H9 (cell line): ENCODE data around the gene HIPK4. TPM values are rescaled to one million over a fixed set of nuclear protein-coding genes. Genes with fewer than 3 reads are reported as not detected.

Source experiments
- DNase-seq: peaks from one replicate; pipeline ENCODE4 v3.0.0-alpha.2; 2017
- H2AFZ ChIP-seq: one replicate; pipeline ENCODE4 v1.6.1; 2013; ENCODE audit warnings: mild to moderate bottlenecking, low read length, control low read depth, moderate library complexity
- H2AK5ac ChIP-seq: 2 replicates; pipeline ENCODE4 v1.6.1; 2013; ENCODE audit warnings: low read length, control low read depth, mixed read lengths; ENCODE audit not compliant: insufficient read length
- H2BK120ac ChIP-seq: one replicate; pipeline ENCODE4 v1.6.1; 2013; ENCODE audit warnings: low read depth, mild to moderate bottlenecking, low read length, control low read depth, inconsistent platforms; ENCODE audit not compliant: poor library complexity, severe bottlenecking
- H2BK12ac ChIP-seq: 2 replicates; pipeline ENCODE4 v1.6.1; 2013; ENCODE audit warnings: low read length, control low read depth, mixed read lengths, low read depth; ENCODE audit not compliant: insufficient read length
- H2BK15ac ChIP-seq: 2 replicates; pipeline ENCODE4 v1.6.1; 2013; ENCODE audit warnings: low read depth, low read length, control low read depth
- H2BK20ac ChIP-seq: one replicate; pipeline ENCODE4 v1.6.1; 2013; ENCODE audit warnings: low read depth, mild to moderate bottlenecking, low read length, control low read depth, inconsistent platforms; ENCODE audit not compliant: poor library complexity, severe bottlenecking
- H2BK5ac ChIP-seq: 2 replicates; pipeline ENCODE4 v1.6.1; 2013; ENCODE audit warnings: low read length, control low read depth, mixed read lengths; ENCODE audit not compliant: insufficient read length
- H3K14ac ChIP-seq: 2 replicates; pipeline ENCODE4 v1.6.1; 2013; ENCODE audit warnings: low read length, control low read depth; ENCODE audit not compliant: insufficient read depth
- H3K18ac ChIP-seq: 2 replicates; pipeline ENCODE4 v1.6.1; 2013; ENCODE audit warnings: low read depth, mild to moderate bottlenecking, mixed read lengths, low read length, control low read depth; ENCODE audit not compliant: insufficient read length
- H3K23ac ChIP-seq: 2 replicates; pipeline ENCODE4 v1.6.1; 2013; ENCODE audit warnings: low read length, control low read depth, mixed read lengths, low read depth; ENCODE audit not compliant: insufficient read length
- H3K23me2 ChIP-seq: 2 replicates; pipeline ENCODE4 v1.6.1; 2013; ENCODE audit warnings: low read depth, mild to moderate bottlenecking, mixed read lengths, low read length, control low read depth; ENCODE audit not compliant: insufficient read length, poor library complexity, severe bottlenecking
- H3K27ac ChIP-seq: 2 replicates; pipeline ENCODE4 v1.5.1; 2013; ENCODE audit warnings: low read length, control low read depth, mixed read lengths, low read depth; ENCODE audit not compliant: insufficient read length
- H3K27me3 ChIP-seq: 2 replicates; pipeline ENCODE4 v1.6.1; 2013; ENCODE audit warnings: low read length, control low read depth, inconsistent platforms; ENCODE audit not compliant: insufficient read depth
- H3K4ac ChIP-seq: 2 replicates; pipeline ENCODE4 v1.6.1; 2013; ENCODE audit warnings: low read depth, mild to moderate bottlenecking, control low read depth, inconsistent platforms, low read length, moderate library complexity
- H3K4me1 ChIP-seq: 2 replicates; pipeline ENCODE4 v1.6.1; 2013; ENCODE audit warnings: low read length, control low read depth, inconsistent platforms; ENCODE audit not compliant: insufficient read depth
- H3K4me2 ChIP-seq: 2 replicates; pipeline ENCODE4 v1.6.1; 2013; ENCODE audit warnings: low read length, control low read depth, mixed read lengths; ENCODE audit not compliant: insufficient read length, insufficient read depth
- H3K56ac ChIP-seq: 2 replicates; pipeline ENCODE4 v1.6.1; 2013; ENCODE audit warnings: low read depth, mild to moderate bottlenecking, mixed read lengths, low read length, control low read depth; ENCODE audit not compliant: insufficient read length
- H3K79me1 ChIP-seq: 2 replicates; pipeline ENCODE4 v1.6.1; 2013; ENCODE audit warnings: low read depth, mild to moderate bottlenecking, moderate library complexity, low read length, control low read depth, inconsistent platforms; ENCODE audit not compliant: insufficient read depth, poor library complexity, severe bottlenecking
- H3K79me2 ChIP-seq: 2 replicates; pipeline ENCODE4 v1.6.1; 2013; ENCODE audit warnings: low read length, control low read depth, inconsistent platforms; ENCODE audit not compliant: insufficient read depth
- H3K9ac ChIP-seq: 2 replicates; pipeline ENCODE4 v1.6.1; 2013; ENCODE audit warnings: low read length, control low read depth, mixed read lengths; ENCODE audit not compliant: insufficient read length; ENCODE audit errors: extremely low read depth
- H3K9me3 ChIP-seq: one replicate; pipeline ENCODE4 v1.6.1; 2013; ENCODE audit warnings: low read depth, low read length, inconsistent platforms; ENCODE audit not compliant: control insufficient read depth
- H3T11ph ChIP-seq: one replicate; pipeline ENCODE4 v1.6.1; 2013; ENCODE audit warnings: mild to moderate bottlenecking, low read length, control low read depth, inconsistent platforms
- H4K20me1 ChIP-seq: one replicate; pipeline ENCODE4 v1.6.1; 2013; ENCODE audit not compliant: control insufficient read depth, insufficient read length, insufficient read depth
- H4K5ac ChIP-seq: 2 replicates; pipeline ENCODE4 v1.6.1; 2013; ENCODE audit warnings: low read depth, mild to moderate bottlenecking, mixed read lengths, low read length, control low read depth; ENCODE audit not compliant: insufficient read length
- H4K8ac ChIP-seq: replicated peaks from 2 replicates; pipeline ENCODE4 v1.6.1; 2013; ENCODE audit warnings: low read length, control low read depth, mixed read lengths, low read depth; ENCODE audit not compliant: insufficient read length
- H4K91ac ChIP-seq: 2 replicates; pipeline ENCODE4 v1.6.1; 2013; ENCODE audit warnings: low read depth, mild to moderate bottlenecking, moderate library complexity, mixed read lengths, low read length, control low read depth; ENCODE audit not compliant: insufficient read length
- H3K27ac Mint-ChIP-seq, 3 experiments: 2 replicates in 2 of 3; 3 replicates in 1 of 3; pipeline ENCODE4 v1.8.0; 2020 to 2021; ENCODE audit warnings: mixed read lengths in 3 of 3, mild to moderate bottlenecking in 1 of 3, moderate library complexity in 1 of 3
- H3K27me3 Mint-ChIP-seq: 2 replicates; pipeline ENCODE4 v1.8.0; 2021; ENCODE audit warnings: low read depth, mild to moderate bottlenecking, moderate library complexity, mixed read lengths
- H3K36me3 Mint-ChIP-seq, 3 experiments: 2 replicates in 2 of 3; 3 replicates in 1 of 3; pipeline ENCODE4 v1.8.0; 2020 to 2021; ENCODE audit warnings: low read depth in 3 of 3, mixed read lengths in 3 of 3; ENCODE audit not compliant: insufficient read depth in 1 of 3
- H3K4me1 Mint-ChIP-seq, 2 experiments: 2 replicates each; pipeline ENCODE4 v1.8.0; 2020; ENCODE audit warnings: mixed read lengths in 2 of 2
- H3K4me3 Mint-ChIP-seq, 2 experiments: 2 replicates in 1 of 2; 3 replicates in 1 of 2; pipeline ENCODE4 v1.8.0; 2020 to 2021; ENCODE audit warnings: mild to moderate bottlenecking in 2 of 2, mixed read lengths in 2 of 2, moderate library complexity in 1 of 2
- H3K9me3 Mint-ChIP-seq, 2 experiments: 2 replicates in 1 of 2; 3 replicates in 1 of 2; pipeline ENCODE4 v1.8.0; 2020; ENCODE audit warnings: mild to moderate bottlenecking in 2 of 2, mixed read lengths in 2 of 2, moderate library complexity in 1 of 2
- WGBS: extraction: QIAGEN DNeasy Blood & Tissue Kit; methylation state at CpG from one replicate; pipeline ENCODE4 v1.1.7; 2013; ENCODE audit warnings: missing lambda C conversion rate, low lambda C conversion rate, mixed read lengths; ENCODE audit not compliant: insufficient read length; ENCODE audit errors: extremely low coverage; 5-methylcytosine and 5-hydroxymethylcytosine counted together
- total RNA-seq: library from RNA; stranded (reverse); gene quantifications from 2 replicates; pipeline ENCODE4 v1.2.1, GENCODE V29; 2021
- TF ChIP-seq, protein P1 (sequence below): fragments of 200-600 bp; sonication (generic); conservative IDR thresholded peaks from 3 replicates; pipeline ENCODE4 v1.8.0; 2021; ENCODE audit warnings: antibody characterized with exemption, mild to moderate bottlenecking

HIPK4 gene
- total RNA-seq, 1 experiment from 2014 or later = 0.15 TPM

- H3K4ac ChIP-seq = no peak overlapping the region
- no peak overlapping the region for H2BK120ac ChIP-seq
- no peak overlapping the region for H3K4me2 ChIP-seq
- H3K27ac Mint-ChIP-seq = no peak overlapping the region
- no peaks in the 10 kb centered on the region for H3K79me2 ChIP-seq
- H3K4me1 ChIP-seq = no peaks in the 10 kb centered on the region
- H2BK15ac ChIP-seq = no peak overlapping the region
- H2BK20ac ChIP-seq = no peak overlapping the region
- no peaks in the 10 kb centered on the region for H3K9me3 ChIP-seq
- H3K18ac ChIP-seq = no peak overlapping the region
- H3K23ac ChIP-seq = no peak overlapping the region
- H2AFZ ChIP-seq = no peak overlapping the region
- no peaks in the 10 kb centered on the region for H3K79me1 ChIP-seq
- no peak overlapping the region for H2BK5ac ChIP-seq
- no peaks in the 10 kb centered on the region; the same call in 1 of the 2 replicates for H3K27me3 ChIP-seq
- peaks cover 7% of the 10 kb centered on the region for H3K23me2 ChIP-seq
- H3K9me3 Mint-ChIP-seq = no peaks in the 10 kb centered on the region
- no peaks in the 10 kb centered on the region; a peak in 1 of 7 replicates for H3K36me3 Mint-ChIP-seq
- peaks cover 11 to 18% of the 10 kb centered on the region in 2 experiments for H3K4me1 Mint-ChIP-seq
- no peak overlapping the region for H3K9ac ChIP-seq
- WGBS = no CpG with 5 or more reads among the region's 20 CpGs
- H2AK5ac ChIP-seq = no peak overlapping the region
- H3T11ph ChIP-seq = no peak overlapping the region
- H4K8ac ChIP-seq = no peak overlapping the region
- H4K5ac ChIP-seq = no peak overlapping the region
- H3K14ac ChIP-seq = no peak overlapping the region
- H4K20me1 ChIP-seq = no peaks in the 10 kb centered on the region
- no peak for DNase-seq
- H3K27me3 Mint-ChIP-seq = peaks cover 19% of the 10 kb centered on the region
- H4K91ac ChIP-seq = no peak overlapping the region
- H3K4me3 Mint-ChIP-seq = no peak overlapping the region
- TF ChIP-seq, protein P1, sequence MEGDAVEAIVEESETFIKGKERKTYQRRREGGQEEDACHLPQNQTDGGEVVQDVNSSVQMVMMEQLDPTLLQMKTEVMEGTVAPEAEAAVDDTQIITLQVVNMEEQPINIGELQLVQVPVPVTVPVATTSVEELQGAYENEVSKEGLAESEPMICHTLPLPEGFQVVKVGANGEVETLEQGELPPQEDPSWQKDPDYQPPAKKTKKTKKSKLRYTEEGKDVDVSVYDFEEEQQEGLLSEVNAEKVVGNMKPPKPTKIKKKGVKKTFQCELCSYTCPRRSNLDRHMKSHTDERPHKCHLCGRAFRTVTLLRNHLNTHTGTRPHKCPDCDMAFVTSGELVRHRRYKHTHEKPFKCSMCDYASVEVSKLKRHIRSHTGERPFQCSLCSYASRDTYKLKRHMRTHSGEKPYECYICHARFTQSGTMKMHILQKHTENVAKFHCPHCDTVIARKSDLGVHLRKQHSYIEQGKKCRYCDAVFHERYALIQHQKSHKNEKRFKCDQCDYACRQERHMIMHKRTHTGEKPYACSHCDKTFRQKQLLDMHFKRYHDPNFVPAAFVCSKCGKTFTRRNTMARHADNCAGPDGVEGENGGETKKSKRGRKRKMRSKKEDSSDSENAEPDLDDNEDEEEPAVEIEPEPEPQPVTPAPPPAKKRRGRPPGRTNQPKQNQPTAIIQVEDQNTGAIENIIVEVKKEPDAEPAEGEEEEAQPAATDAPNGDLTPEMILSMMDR = no peak
- no peak overlapping the region for H3K27ac ChIP-seq
- H3K56ac ChIP-seq = no peak overlapping the region
- H2BK12ac ChIP-seq = no peak overlapping the region
Observed at GRCh38 chr19:40396886-40397567, 7.0 kb upstream of the HIPK4 start.
